ENCODE results near the gene TRPV5.

Gene TRPV5

DNA sequence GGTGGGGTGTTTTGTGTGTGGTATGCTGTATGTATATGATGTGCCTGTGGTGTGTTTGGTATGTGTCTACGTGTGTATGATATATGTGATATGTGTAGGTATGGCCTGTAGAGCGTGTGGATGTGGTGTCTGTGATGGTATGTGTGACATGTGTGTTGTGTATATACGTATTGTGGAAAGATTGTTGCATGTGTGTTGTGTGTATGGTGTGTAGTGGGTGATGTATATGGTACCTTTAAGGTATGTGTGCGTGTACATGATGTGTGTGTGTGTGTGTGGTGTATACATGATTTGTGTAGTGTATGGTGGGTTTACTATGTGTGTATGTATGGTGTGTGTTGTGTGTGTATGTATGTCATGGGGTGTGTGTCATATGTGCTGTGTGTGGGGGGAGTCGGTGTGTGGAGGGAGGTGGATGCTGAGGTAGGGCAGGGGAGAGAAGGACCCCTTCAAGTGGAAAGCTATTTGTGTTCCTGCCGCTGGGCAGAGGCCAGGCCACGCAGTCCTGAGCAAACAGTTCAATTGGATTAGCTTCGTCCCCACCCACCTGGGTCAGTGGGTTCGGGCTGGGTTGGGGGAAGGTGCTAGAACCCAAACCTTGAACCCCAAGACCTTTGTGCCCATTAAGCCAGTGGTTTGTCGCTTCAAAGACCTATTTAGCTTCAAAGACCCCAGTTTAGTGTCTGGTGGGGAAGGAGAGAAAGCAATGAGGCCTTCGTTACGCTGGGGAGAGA, 46.1 kb downstream of the TRPV5 start:
- DNase-seq (ENCODE audit: low spot score): no peak
- Histone ChIP-seq H3K9me3 (replicated peaks in 1 of 2; ENCODE audit: control insufficient read depth in 2 of 2, insufficient read depth in 1 of 2, low read depth in 1 of 2, low read length in 2 of 2) (peaks cover 0 to 4% of the 10 kb centered on the region in 2 donors), H3K9ac (ENCODE audit: low read depth, low read length, poor library complexity) (no peak overlapping the region), H4K91ac (ENCODE audit: low read depth, low read length, poor library complexity) (no peak overlapping the region), H3K4ac (ENCODE audit: low read length) (no peak overlapping the region), H3K23ac (ENCODE audit: low read depth, low read length, poor library complexity) (no peak overlapping the region), H2BK120ac (ENCODE audit: low read depth, low read length) (no peak overlapping the region), H2BK12ac (ENCODE audit: low read length) (no peak overlapping the region), H3K18ac (ENCODE audit: low read length) (no peak overlapping the region), H3K36me3 (replicated peaks in 1 of 2; ENCODE audit: control insufficient read depth in 2 of 2, insufficient read depth in 2 of 2, low read length in 2 of 2) (no peaks in the 10 kb centered on the region), H3K4me3 (ENCODE audit: low read length in 2 of 2) (no peak overlapping the region), H2BK5ac (ENCODE audit: low read length) (no peak overlapping the region), H2AFZ (ENCODE audit: low read length) (no peak overlapping the region), H3K27me3 (ENCODE audit: control insufficient read depth in 3 of 3, insufficient read depth in 3 of 3, low read depth in 1 of 3, low read length in 3 of 3) (peaks cover 0 to 3% (median 0%) of the 10 kb centered on the region in 3 experiments), H3K4me2 (ENCODE audit: insufficient read depth, low read length, poor library complexity, severe bottlenecking) (no peak overlapping the region), H2BK15ac (ENCODE audit: low read length) (no peak overlapping the region), H4K8ac (ENCODE audit: low read depth, low read length) (peak overlapping the region; percentile 55), H3K4me1 (ENCODE audit: control insufficient read depth in 2 of 2, insufficient read depth in 1 of 2, low read depth in 1 of 2, low read length in 2 of 2) (peaks cover 0 to 5% of the 10 kb centered on the region in 2 donors), H2AK5ac (ENCODE audit: low read depth, low read length) (no peak overlapping the region), H3K79me1 (ENCODE audit: low read depth, low read length) (no peaks in the 10 kb centered on the region), H3K14ac (ENCODE audit: low read length) (no peak overlapping the region), H3K27ac (replicated peaks; ENCODE audit: low read length) (no peak overlapping the region)
- 100% methylated on average over 3 of the region's 12 CpGs; no CpG with 5 or more reads in 1 of the 2 donors for WGBS, 2 donors (ENCODE audit: extremely low coverage in 2 of 2, insufficient read length in 2 of 2, insufficient replicate concordance in 1 of 2)

GRCh38 chr7:142886866-142887265, 46.7 kb downstream of the TRPV5 start:
- Histone ChIP-seq H3K14ac (ENCODE audit: low read length) (no peak overlapping the region), H3K27ac (replicated peaks; ENCODE audit: low read length) (no peak overlapping the region), H2AK5ac (ENCODE audit: low read depth, low read length) (no peak overlapping the region), H3K18ac (ENCODE audit: low read length) (no peak overlapping the region), H3K79me1 (ENCODE audit: low read depth, low read length) (no peaks in the 10 kb centered on the region), H3K4me3 (ENCODE audit: low read length in 2 of 2) (no peak overlapping the region), H3K4ac (ENCODE audit: low read length) (no peak overlapping the region), H3K36me3 (replicated peaks in 1 of 2; ENCODE audit: control insufficient read depth in 2 of 2, insufficient read depth in 2 of 2, low read length in 2 of 2) (no peaks in the 10 kb centered on the region), H2AFZ (ENCODE audit: low read length) (no peak overlapping the region), H3K9ac (ENCODE audit: low read depth, low read length, poor library complexity) (no peak overlapping the region), H2BK15ac (ENCODE audit: low read length) (no peak overlapping the region), H3K9me3 (replicated peaks in 1 of 2; ENCODE audit: control insufficient read depth in 2 of 2, insufficient read depth in 1 of 2, low read depth in 1 of 2, low read length in 2 of 2) (peaks cover 0 to 4% of the 10 kb centered on the region in 2 donors), H3K27me3 (ENCODE audit: control insufficient read depth in 3 of 3, insufficient read depth in 3 of 3, low read depth in 1 of 3, low read length in 3 of 3) (peaks cover 0 to 3% (median 0%) of the 10 kb centered on the region in 3 experiments), H2BK12ac (ENCODE audit: low read length) (no peak overlapping the region), H3K23ac (ENCODE audit: low read depth, low read length, poor library complexity) (no peak overlapping the region), H2BK120ac (ENCODE audit: low read depth, low read length) (no peak overlapping the region), H2BK5ac (ENCODE audit: low read length) (no peak overlapping the region), H4K8ac (ENCODE audit: low read depth, low read length) (peak overlapping the region; percentile 55), H3K4me1 (ENCODE audit: control insufficient read depth in 2 of 2, insufficient read depth in 1 of 2, low read depth in 1 of 2, low read length in 2 of 2) (peaks cover 0 to 5% of the 10 kb centered on the region in 2 donors), H4K91ac (ENCODE audit: low read depth, low read length, poor library complexity) (no peak overlapping the region), H3K4me2 (ENCODE audit: insufficient read depth, low read length, poor library complexity, severe bottlenecking) (no peak overlapping the region)
- no peak for DNase-seq (ENCODE audit: low spot score)
- no CpG with 5 or more reads among the region's 7 CpGs for WGBS, 2 donors (ENCODE audit: extremely low coverage in 2 of 2, insufficient read length in 2 of 2, insufficient replicate concordance in 1 of 2)

- Histone ChIP-seq H3K4me2 (ENCODE audit: insufficient read depth, low read length, poor library complexity, severe bottlenecking) (no peak within 1 kb of the TSS), H3K18ac (ENCODE audit: low read length) (no peak within 1 kb of the TSS), H2BK120ac (ENCODE audit: low read depth, low read length) (no peak within 1 kb of the TSS), H3K4ac (ENCODE audit: low read length) (no peak within 1 kb of the TSS), H2BK5ac (ENCODE audit: low read length) (no peak within 1 kb of the TSS), H2AFZ (ENCODE audit: low read length) (peak within 1 kb of the TSS; percentile 3), H3K27me3 (ENCODE audit: control insufficient read depth in 3 of 3, insufficient read depth in 3 of 3, low read depth in 1 of 3, low read length in 3 of 3) (peaks cover 0 to 2% (median 0%) of the 10 kb centered on the region in 3 experiments), H3K9me3 (replicated peaks in 1 of 2; ENCODE audit: control insufficient read depth in 2 of 2, insufficient read depth in 1 of 2, low read depth in 1 of 2, low read length in 2 of 2) (peaks cover 0 to under 1% of the 10 kb centered on the region in 2 donors), H3K14ac (ENCODE audit: low read length) (no peak within 1 kb of the TSS), H4K8ac (ENCODE audit: low read depth, low read length) (no peak within 1 kb of the TSS), H4K91ac (ENCODE audit: low read depth, low read length, poor library complexity) (no peak within 1 kb of the TSS), H2BK15ac (ENCODE audit: low read length) (no peak within 1 kb of the TSS), H3K9ac (ENCODE audit: low read depth, low read length, poor library complexity) (no peak within 1 kb of the TSS), H3K4me1 (ENCODE audit: control insufficient read depth in 2 of 2, insufficient read depth in 1 of 2, low read depth in 1 of 2, low read length in 2 of 2) (peaks cover 0 to 2% of the 10 kb centered on the region in 2 donors), H3K79me1 (ENCODE audit: low read depth, low read length) (no peaks in the 10 kb centered on the region), H2AK5ac (ENCODE audit: low read depth, low read length) (no peak within 1 kb of the TSS), H3K27ac (replicated peaks; ENCODE audit: low read length) (no peak within 1 kb of the TSS), H3K4me3 (ENCODE audit: low read length in 2 of 2) (no peak within 1 kb of the TSS), H2BK12ac (ENCODE audit: low read length) (no peak within 1 kb of the TSS), H3K23ac (ENCODE audit: low read depth, low read length, poor library complexity) (no peak within 1 kb of the TSS), H3K36me3 (replicated peaks in 1 of 2; ENCODE audit: control insufficient read depth in 2 of 2, insufficient read depth in 2 of 2, low read length in 2 of 2) (no peaks in the 10 kb centered on the region)
- DNase-seq (ENCODE audit: low spot score): no peak
- WGBS, 2 donors (ENCODE audit: extremely low coverage in 2 of 2, insufficient read length in 2 of 2, insufficient replicate concordance in 1 of 2): no CpG with 5 or more reads among the region's 16 CpGs
Observed at GRCh38 chr7:142885311-142886230, 48.0 kb downstream of the TRPV5 start, which contains the start of gene TRPV6. Gene TRPV6 (minus strand): TSS chr7:142885745.

DNA sequence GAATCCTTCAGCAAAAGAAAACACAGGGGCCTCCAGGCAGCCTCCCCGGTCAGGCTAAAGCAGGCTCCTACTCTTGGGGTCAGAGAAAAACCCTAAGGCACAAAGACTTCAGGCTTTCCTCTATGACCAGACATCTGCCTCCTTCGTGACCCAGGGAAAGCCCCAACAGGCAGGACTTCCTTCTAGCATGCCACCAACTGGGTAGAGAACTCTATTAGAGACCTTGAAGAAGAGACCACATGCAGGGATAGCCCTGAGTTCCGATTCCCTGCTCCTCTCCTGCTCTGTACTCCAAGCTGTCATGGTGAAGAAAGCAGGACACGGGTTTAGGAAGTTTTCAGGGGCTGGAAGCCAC, 49.3 kb downstream of the TRPV5 start:
- H3K27me3 ChIP-seq (ENCODE audit: control insufficient read depth in 3 of 3, insufficient read depth in 3 of 3, low read depth in 1 of 3, low read length in 3 of 3): peaks cover 0 to 2% (median 0%) of the 10 kb centered on the region in 3 experiments
- H3K79me1 ChIP-seq (ENCODE audit: low read depth, low read length): no peaks in the 10 kb centered on the region
- no peak overlapping the region for H3K4me3 ChIP-seq (ENCODE audit: low read length in 2 of 2)
- H2BK12ac ChIP-seq (ENCODE audit: low read length): no peak overlapping the region
- H3K9me3 ChIP-seq (replicated peaks in 1 of 2; ENCODE audit: control insufficient read depth in 2 of 2, insufficient read depth in 1 of 2, low read depth in 1 of 2, low read length in 2 of 2): no peaks in the 10 kb centered on the region
- H4K8ac ChIP-seq (ENCODE audit: low read depth, low read length): no peak overlapping the region
- no peak overlapping the region for H3K4me2 ChIP-seq (ENCODE audit: insufficient read depth, low read length, poor library complexity, severe bottlenecking)
- WGBS, 2 donors (ENCODE audit: extremely low coverage in 2 of 2, insufficient read length in 2 of 2, insufficient replicate concordance in 1 of 2): no CpG with 5 or more reads among the region's 4 CpGs
- no peak overlapping the region for H2BK120ac ChIP-seq (ENCODE audit: low read depth, low read length)
- no peak overlapping the region for H2BK5ac ChIP-seq (ENCODE audit: low read length)
- DNase-seq (ENCODE audit: low spot score): no peak
- H3K23ac ChIP-seq (ENCODE audit: low read depth, low read length, poor library complexity): no peak overlapping the region
- no peak overlapping the region for H2BK15ac ChIP-seq (ENCODE audit: low read length)
- H3K4ac ChIP-seq (ENCODE audit: low read length): no peak overlapping the region
- H3K36me3 ChIP-seq (replicated peaks in 1 of 2; ENCODE audit: control insufficient read depth in 2 of 2, insufficient read depth in 2 of 2, low read length in 2 of 2): no peaks in the 10 kb centered on the region
- no peak overlapping the region for H2AK5ac ChIP-seq (ENCODE audit: low read depth, low read length)
- no peak overlapping the region for H4K91ac ChIP-seq (ENCODE audit: low read depth, low read length, poor library complexity)
- H3K27ac ChIP-seq (replicated peaks; ENCODE audit: low read length): no peak overlapping the region
- no peak overlapping the region for H2AFZ ChIP-seq (ENCODE audit: low read length)
- peaks cover 0 to 2% of the 10 kb centered on the region in 2 donors for H3K4me1 ChIP-seq (ENCODE audit: control insufficient read depth in 2 of 2, insufficient read depth in 1 of 2, low read depth in 1 of 2, low read length in 2 of 2)
- H3K18ac ChIP-seq (ENCODE audit: low read length): no peak overlapping the region
- no peak overlapping the region for H3K9ac ChIP-seq (ENCODE audit: low read depth, low read length, poor library complexity)
- H3K14ac ChIP-seq (ENCODE audit: low read length): no peak overlapping the region

Data from neuronal stem cell (in vitro differentiated cells).